Measurements from ENCODE around the gene DBT. TPM values are rescaled to one million over a fixed set of nuclear protein-coding genes. Genes with fewer than 3 reads are reported as not detected.

DBT gene
- total and polyA plus RNA-seq, 7 donors = 3.6 to 28.2 (median 16.1) TPM

DNA sequence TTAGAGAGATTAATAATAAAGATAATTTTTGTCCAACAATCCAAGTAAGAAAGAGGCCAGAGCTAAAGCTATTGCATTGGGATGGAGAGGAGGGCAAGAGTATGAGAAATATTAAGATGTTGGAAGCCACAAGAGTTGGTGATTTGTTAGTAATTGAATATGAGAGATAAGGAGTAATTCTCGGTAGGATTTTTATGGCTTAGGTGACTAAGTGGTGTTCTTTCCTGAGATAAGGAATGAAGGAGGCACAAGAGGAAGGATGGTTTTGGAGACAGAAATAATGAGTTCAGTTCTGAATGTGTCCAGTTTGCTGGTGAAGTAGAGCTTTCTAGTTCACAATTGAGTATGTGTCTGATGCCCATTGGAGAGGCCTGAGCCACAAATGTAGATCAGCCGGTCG is 107.3 kb downstream of the DBT start:
- Histone ChIP-seq H3K4me1 (no peaks in the 10 kb centered on the region), H3K27me3 (ENCODE audit: insufficient read depth in 3 of 3, low read length in 2 of 3) (no peaks in the 10 kb centered on the region), H3K36me3 (ENCODE audit: insufficient read depth in 1 of 2, low read depth in 1 of 2) (peaks cover 10 to 100% of the 10 kb centered on the region in 2 donors), H3K9me3 (no peaks in the 10 kb centered on the region), H3K27ac (no peak overlapping the region), H3K4me3 (no peak overlapping the region)
- ATAC-seq (no peak), DNase-seq (no peak)
- 81 to 88% (median 82%) methylated on average over 3 of the region's 3 CpGs for WGBS, 3 donors
- TF ChIP-seq, protein P1, sequence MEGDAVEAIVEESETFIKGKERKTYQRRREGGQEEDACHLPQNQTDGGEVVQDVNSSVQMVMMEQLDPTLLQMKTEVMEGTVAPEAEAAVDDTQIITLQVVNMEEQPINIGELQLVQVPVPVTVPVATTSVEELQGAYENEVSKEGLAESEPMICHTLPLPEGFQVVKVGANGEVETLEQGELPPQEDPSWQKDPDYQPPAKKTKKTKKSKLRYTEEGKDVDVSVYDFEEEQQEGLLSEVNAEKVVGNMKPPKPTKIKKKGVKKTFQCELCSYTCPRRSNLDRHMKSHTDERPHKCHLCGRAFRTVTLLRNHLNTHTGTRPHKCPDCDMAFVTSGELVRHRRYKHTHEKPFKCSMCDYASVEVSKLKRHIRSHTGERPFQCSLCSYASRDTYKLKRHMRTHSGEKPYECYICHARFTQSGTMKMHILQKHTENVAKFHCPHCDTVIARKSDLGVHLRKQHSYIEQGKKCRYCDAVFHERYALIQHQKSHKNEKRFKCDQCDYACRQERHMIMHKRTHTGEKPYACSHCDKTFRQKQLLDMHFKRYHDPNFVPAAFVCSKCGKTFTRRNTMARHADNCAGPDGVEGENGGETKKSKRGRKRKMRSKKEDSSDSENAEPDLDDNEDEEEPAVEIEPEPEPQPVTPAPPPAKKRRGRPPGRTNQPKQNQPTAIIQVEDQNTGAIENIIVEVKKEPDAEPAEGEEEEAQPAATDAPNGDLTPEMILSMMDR (IDR thresholded peaks at IDR 0.05) = no peak
- intact Hi-C loops (cut with DNase I) = no loop called here

DNA sequence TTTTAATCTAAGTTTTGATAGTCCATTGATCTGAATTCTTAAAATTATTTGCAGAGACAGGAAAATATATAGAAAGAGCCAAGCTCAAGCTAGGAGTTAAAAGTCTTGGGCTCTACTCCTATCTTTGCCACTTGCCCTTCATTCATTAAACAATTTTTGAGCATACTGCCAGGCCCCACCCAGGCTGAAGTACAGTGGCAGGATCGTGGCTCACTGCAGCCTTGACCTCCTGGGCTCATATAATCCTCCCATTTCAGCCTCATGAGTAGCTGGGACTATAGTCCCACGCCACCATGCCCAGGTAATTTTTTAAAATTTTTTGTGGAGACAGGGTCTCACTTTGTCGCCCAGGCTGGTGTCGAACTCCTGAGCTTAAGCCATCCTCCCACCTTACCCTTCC is 108.4 kb downstream of the DBT start:
- Histone ChIP-seq H3K27me3 (ENCODE audit: insufficient read depth in 3 of 3, low read length in 2 of 3) (no peaks in the 10 kb centered on the region), H3K4me1 (no peaks in the 10 kb centered on the region), H3K27ac (no peak overlapping the region), H3K36me3 (ENCODE audit: insufficient read depth in 1 of 2, low read depth in 1 of 2) (peaks cover 11 to 97% of the 10 kb centered on the region in 2 donors), H3K4me3 (no peak overlapping the region), H3K9me3 (no peaks in the 10 kb centered on the region)
- TF ChIP-seq, protein P1 (IDR thresholded peaks at IDR 0.05) = no peak
- ATAC-seq (no peak), DNase-seq (no peak)
- intact Hi-C loops (cut with DNase I) = no loop called here
- 87 to 88% (median 87%) methylated on average over 4 of the region's 4 CpGs for WGBS, 3 donors

DNA sequence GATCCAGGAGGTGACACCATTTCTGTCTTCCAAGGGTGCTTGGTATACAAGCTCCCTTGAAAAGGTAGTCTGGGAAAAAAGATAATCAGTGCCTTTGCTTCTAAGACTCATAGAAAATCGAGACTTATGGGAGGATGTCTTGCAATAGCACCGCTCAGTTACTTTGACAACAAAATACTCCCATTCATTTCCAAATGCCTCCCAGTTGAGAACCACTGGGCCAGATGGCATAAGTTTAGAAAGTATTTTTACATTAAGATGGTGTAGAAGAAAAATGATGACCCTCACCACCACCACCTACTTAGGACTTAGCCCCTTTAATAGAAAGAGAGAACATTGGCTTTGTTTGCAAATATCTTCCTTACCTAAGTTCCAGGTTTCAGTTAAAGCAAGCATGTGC is 112.0 kb downstream of the DBT start:
- Histone ChIP-seq H3K27me3 (ENCODE audit: insufficient read depth in 3 of 3, low read length in 2 of 3) (no peaks in the 10 kb centered on the region), H3K4me1 (peaks cover 23% of the 10 kb centered on the region), H3K9me3 (no peaks in the 10 kb centered on the region), H3K4me3 (no peak overlapping the region), H3K36me3 (ENCODE audit: insufficient read depth in 1 of 2, low read depth in 1 of 2) (peaks cover 6 to 61% of the 10 kb centered on the region in 2 donors), H3K27ac (no peak overlapping the region)
- TF ChIP-seq, protein P1 (IDR thresholded peaks at IDR 0.05) = no peak
- WGBS, 3 donors = 97 to 100% (median 97%) methylated on average over 2 of the region's 2 CpGs
- ATAC-seq = no peak
- intact Hi-C loops (cut with DNase I) = no loop called here
- DNase-seq = no peak

Other genes starting within 250 kb of the DBT start
- 1 to 10 TPM; 1.1 to 1.5 (median 1.3) TPM for gene SASS6, start 116.9 kb downstream of the DBT start, total RNA-seq
- gene SASS6, start 116.9 kb downstream of the DBT start, polyA plus RNA-seq = 1 to 10 TPM; 1.4 to 2.4 (median 1.7) TPM
- gene TRMT13, start 116.7 kb downstream of the DBT start, total RNA-seq = 10 to 100 TPM in 1 of 4 donors, 1 to 10 TPM in 3; 4.9 to 12.4 (median 8.6) TPM
- 10 to 100 TPM in 1 of 3 donors, 1 to 10 TPM in 2; 7.7 to 15.2 (median 9.2) TPM for gene TRMT13, start 116.7 kb downstream of the DBT start, polyA plus RNA-seq
- gene LRRC39, start 71.6 kb downstream of the DBT start, total RNA-seq = 100 to 1,000 TPM in 3 of 4 donors, 10 to 100 TPM in 1; 92.5 to 227 (median 132) TPM
- 10 to 100 TPM; 27.7 to 89.3 (median 59.1) TPM for gene LRRC39, start 71.6 kb downstream of the DBT start, polyA plus RNA-seq
- gene RTCA, start 16.4 kb upstream of the DBT start, total RNA-seq = 10 to 100 TPM; 24.0 to 33.4 (median 33.0) TPM
- gene RTCA, start 16.4 kb upstream of the DBT start, polyA plus RNA-seq = 10 to 100 TPM; 26.5 to 56.6 (median 38.3) TPM
- gene CDC14A, start 102.7 kb upstream of the DBT start, total RNA-seq = 1 to 10 TPM; 2.3 to 5.5 (median 2.9) TPM
- 1 to 10 TPM in 2 of 3 donors, under 1 TPM in 1; 0.44 to 1.3 (median 1.2) TPM for gene CDC14A, start 102.7 kb upstream of the DBT start, polyA plus RNA-seq

Data from psoas muscle (tissue), 8 donors.